SK-N-SH (cell line): Measurements from ENCODE around the gene DCST1. TPM values are rescaled to one million over a fixed set of nuclear protein-coding genes. Genes with fewer than 3 reads are reported as not detected.

Experiments used
- CTCF ChIA-PET: fragments of 300-600, 350-600 bp; formaldehyde crosslinking; extraction: SDS; loops from one replicate; lab custom pipeline; 2021; lab: Yijun Ruan, JAX
- POLR2A ChIA-PET: fragments of 350-600 bp; sonication (Branson Sonifier 250); formaldehyde crosslinking; extraction: SDS; loops from one replicate; lab custom pipeline; 2020; ENCODE audit warnings: antibody characterized with exemption, inconsistent platforms; lab: Yijun Ruan, JAX
- DNase-seq: peaks from one replicate; pipeline ENCODE4 v3.0.0; 2012
- H2AFZ ChIP-seq: fragments of 200-600 bp; sonication (generic); 2 replicates; pipeline ENCODE4 v1.8.1; 2016; ENCODE audit warnings: antibody characterized with exemption, mild to moderate bottlenecking, low read depth
- H3F3A ChIP-seq: fragments of 200-600 bp; sonication (generic); replicated peaks from 2 replicates; pipeline ENCODE3; 2016; ENCODE audit warnings: antibody characterized with exemption, mild to moderate bottlenecking; ENCODE audit not compliant: insufficient read depth
- H3K27ac ChIP-seq, 2 experiments: fragments of 200-500 bp in 1 of 2; fragments of 200-600 bp in 1 of 2; sonication (Bioruptor generic) in 1 of 2; sonication (generic), shearing (Covaris generic) in 1 of 2; 2 replicates each; pipeline versions ENCODE4 v1.5.1 to v1.6.1; 2014 to 2016; ENCODE audit warnings: low read depth in 2 of 2, inconsistent platforms in 1 of 2, low read length in 1 of 2, mild to moderate bottlenecking in 1 of 2, mixed read lengths in 1 of 2
- H3K27me3 ChIP-seq: fragments of 200-600 bp; sonication (generic), shearing (Covaris generic); 2 replicates; pipeline ENCODE4 v1.6.1; 2016; ENCODE audit warnings: mixed run types; ENCODE audit not compliant: insufficient read depth
- H3K36me3 ChIP-seq, 2 experiments: fragments of 200-500 bp in 1 of 2; fragments of 200-600 bp in 1 of 2; sonication (Bioruptor generic) in 1 of 2; sonication (generic) in 1 of 2; replicated peaks in 1 of 2; 2 replicates each; pipeline versions ENCODE3 to v1.5.1; 2014 to 2016; ENCODE audit warnings: low read length in 1 of 2, mild to moderate bottlenecking in 1 of 2; ENCODE audit not compliant: insufficient read depth in 2 of 2, control insufficient read depth in 1 of 2
- H3K4me1 ChIP-seq, 2 experiments: fragments of 200-500 bp in 1 of 2; fragments of 200-600 bp in 1 of 2; sonication (Bioruptor generic) in 1 of 2; sonication (generic), shearing (Covaris generic) in 1 of 2; 2 replicates each; pipeline versions ENCODE4 v1.5.1 to v1.6.1; 2014 to 2016; ENCODE audit warnings: low read depth in 1 of 2, low read length in 1 of 2, mixed run types in 1 of 2; ENCODE audit not compliant: insufficient read depth in 2 of 2, control insufficient read depth in 1 of 2
- H3K4me2 ChIP-seq: fragments of 200-600 bp; sonication (generic), shearing (Covaris generic); 2 replicates; pipeline ENCODE4 v1.6.1; 2017; ENCODE audit warnings: mixed run types
- H3K4me3 ChIP-seq, 2 experiments: fragments of 200-500 bp in 1 of 2; fragments of 200-600 bp in 1 of 2; sonication (Bioruptor generic) in 1 of 2; sonication (generic), shearing (Covaris generic) in 1 of 2; 2 replicates each; pipeline versions ENCODE4 v1.5.1 to v1.8.1; 2014 to 2016; ENCODE audit warnings: low read depth in 2 of 2, inconsistent platforms in 1 of 2, low read length in 1 of 2, mild to moderate bottlenecking in 1 of 2, mixed read lengths in 1 of 2, moderate library complexity in 1 of 2
- H3K79me2 ChIP-seq: fragments of 200-600 bp; sonication (generic); 2 replicates; pipeline ENCODE4 v1.8.1; 2017; ENCODE audit warnings: mild to moderate bottlenecking; ENCODE audit not compliant: insufficient read depth
- H3K9ac ChIP-seq: fragments of 200-600 bp; sonication (generic); 2 replicates; pipeline ENCODE4 v1.6.1; 2017; ENCODE audit warnings: mixed run types
- H3K9me2 ChIP-seq: fragments of 200-600 bp; sonication (generic); 2 replicates; pipeline ENCODE4 v1.6.1; 2017; ENCODE audit warnings: mixed run types
- H3K9me3 ChIP-seq: fragments of 200-600 bp; sonication (generic); 2 replicates; pipeline ENCODE4 v1.6.1; 2017; ENCODE audit warnings: mixed run types, mild to moderate bottlenecking, moderate library complexity
- H4K20me1 ChIP-seq: fragments of 200-600 bp; sonication (generic); 2 replicates; pipeline ENCODE4 v1.6.1; 2017; ENCODE audit warnings: mild to moderate bottlenecking, mixed run types; ENCODE audit not compliant: insufficient read depth
- CHD2 ChIP-seq: fragments of 150-350 bp; IDR thresholded peaks from 2 replicates; pipeline ENCODE4 v1.6.1; 2018; ENCODE audit warnings: low read length; ENCODE audit not compliant: partially characterized antibody
- ELF1 ChIP-seq: IDR thresholded peaks from 2 replicates; pipeline ENCODE4 v1.4.0; 2012
- EZH2phosphoT487 ChIP-seq: fragments of 200-600 bp; sonication (generic); IDR thresholded peaks from 2 replicates; pipeline ENCODE4 v1.6.1; 2017; ENCODE audit warnings: low read depth, mixed run types, mild to moderate bottlenecking, antibody characterized with exemption, moderate library complexity, borderline replicate concordance
- FOSL2 ChIP-seq: IDR thresholded peaks from 2 replicates; pipeline ENCODE4 v1.4.0; 2012; ENCODE audit warnings: low read depth, mild to moderate bottlenecking, moderate library complexity, borderline replicate concordance
- FOXJ3 ChIP-seq: sonication (generic); formaldehyde crosslinking; IDR thresholded peaks from 2 replicates; pipeline ENCODE4 v1.5.1; 2020; ENCODE audit warnings: mild to moderate bottlenecking, missing genetic modification reagents
- FOXM1 ChIP-seq: IDR thresholded peaks from 2 replicates; pipeline ENCODE4 v1.4.0; 2012; ENCODE audit warnings: low read depth, mild to moderate bottlenecking
- GABPA ChIP-seq: IDR thresholded peaks from 2 replicates; pipeline ENCODE4 v1.4.0; 2012; ENCODE audit warnings: low read depth, mild to moderate bottlenecking
- GATA2 ChIP-seq: sonication (generic); formaldehyde crosslinking; IDR thresholded peaks from 2 replicates; pipeline ENCODE4 v1.5.0; 2020; ENCODE audit warnings: mild to moderate bottlenecking, missing genetic modification reagents
- JUND ChIP-seq: IDR thresholded peaks from 2 replicates; pipeline ENCODE4 v1.4.0; 2012
- MAX ChIP-seq: IDR thresholded peaks from 2 replicates; pipeline ENCODE4 v1.4.0; 2012; ENCODE audit warnings: low read depth
- NFIC ChIP-seq: IDR thresholded peaks from 2 replicates; pipeline ENCODE4 v1.4.0; 2012; ENCODE audit warnings: borderline replicate concordance
- PBX3 ChIP-seq: IDR thresholded peaks from 2 replicates; pipeline ENCODE4; 2012
- POLR2AphosphoS5 ChIP-seq: IDR thresholded peaks from 2 replicates; pipeline ENCODE4 v1.6.1; 2012; ENCODE audit warnings: low read depth, low read length
- RAD21 ChIP-seq: IDR thresholded peaks from 2 replicates; pipeline ENCODE4 v1.6.1; 2012; ENCODE audit warnings: mild to moderate bottlenecking, low read length
- RCOR1 ChIP-seq: fragments of 150-350 bp; IDR thresholded peaks from 2 replicates; pipeline ENCODE4 v1.6.1; 2017; ENCODE audit warnings: antibody characterized with exemption, low read length
- RXRA ChIP-seq: IDR thresholded peaks from 2 replicates; pipeline ENCODE4 v1.4.0; 2012; ENCODE audit warnings: low read depth, mild to moderate bottlenecking, borderline replicate concordance
- SIN3A ChIP-seq: IDR thresholded peaks from 2 replicates; pipeline ENCODE4 v1.6.1; 2012; ENCODE audit warnings: low read depth, mild to moderate bottlenecking, low read length, moderate library complexity, borderline replicate concordance
- TAF1 ChIP-seq: IDR thresholded peaks from 2 replicates; pipeline ENCODE4 v1.6.1; 2012; ENCODE audit warnings: low read depth, mild to moderate bottlenecking, low read length, moderate library complexity, borderline replicate concordance
- TCF12 ChIP-seq: IDR thresholded peaks from 2 replicates; pipeline ENCODE4 v1.4.0; 2012
- YY1 ChIP-seq: IDR thresholded peaks from 2 replicates; pipeline ENCODE4 v1.4.0; 2012; ENCODE audit warnings: low read depth, mild to moderate bottlenecking
- WGBS: methylation state at CpG from one replicate; pipeline ENCODE4 v1.1.6; 2017; ENCODE audit warnings: low lambda C conversion rate; 5-methylcytosine and 5-hydroxymethylcytosine counted together
- polyA plus RNA-seq, 3 experiments: library from polyadenylated mRNA; depleted of rRNA; stranded (reverse); fragments of >200 nt; gene quantifications; 2 replicates each; pipeline ENCODE4 v1.2.3, GENCODE V29; 2012
- TF ChIP-seq, protein P1 (sequence below): IDR thresholded peaks from 2 replicates; pipeline ENCODE4 v1.4.0; 2012; ENCODE audit warnings: low read depth, borderline replicate concordance
- TF ChIP-seq, protein P2 (sequence below): IDR thresholded peaks from 2 replicates; pipeline ENCODE4 v1.4.0; 2012; ENCODE audit warnings: low read depth, borderline replicate concordance
- TF ChIP-seq, protein P3 (sequence below): fragments of 150-350 bp; IDR thresholded peaks from 2 replicates; pipeline ENCODE4 v1.6.1; 2017; ENCODE audit warnings: antibody characterized with exemption, low read length, low read depth, borderline replicate concordance

The DCST1 gene
- polyA plus RNA-seq, 1 of the 3 experiments (the other 2 are of a cell fraction): not detected

DNA sequence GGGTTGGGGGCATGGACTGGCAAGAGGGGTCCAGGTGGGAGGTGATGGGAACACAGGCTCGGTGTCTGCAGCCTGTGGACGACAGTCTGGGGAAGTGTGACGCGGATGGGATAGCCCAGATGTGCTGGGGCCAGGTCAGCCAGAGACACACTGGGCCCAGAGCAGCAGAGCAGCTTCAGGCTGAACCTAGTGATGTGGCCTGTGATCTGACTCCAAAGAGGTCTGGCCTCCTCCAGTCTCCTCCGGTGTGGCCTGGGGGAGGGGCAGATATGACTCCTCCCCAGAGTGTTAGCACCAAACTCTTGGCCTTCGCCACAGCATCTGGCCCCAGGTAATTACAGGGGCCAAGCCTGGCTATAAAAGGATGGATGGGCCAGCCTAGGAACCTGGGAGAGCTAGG, 58.5 kb downstream of the DCST1 start:
- H3F3A ChIP-seq: peaks cover 18% of the 10 kb centered on the region
- no peak overlapping the region for H3K27ac ChIP-seq
- no peaks in the 10 kb centered on the region for H3K9me3 ChIP-seq
- no peak overlapping the region for H3K4me2 ChIP-seq
- H3K36me3 ChIP-seq: no peaks in the 10 kb centered on the region
- H4K20me1 ChIP-seq: no peaks in the 10 kb centered on the region
- CTCF ChIA-PET: interaction anchor here (0.7 to 13.1 kb wide), 54 partner anchors 9 to 974 kb away, joined by 3 to 496 read pairs (median 6); partner anchors contain the start of genes ADAM15, DCST1, DCST2 and DPM3
- TF ChIP-seq RXRA (no peak), SIN3A (no peak), RAD21 (no peak), FOXM1 (no peak), MAX (no peak), FOXJ3 (no peak), RCOR1 (no peak), NFIC (no peak), FOSL2 (no peak), GATA2 (CRISPR knock-in tag) (no peak), TAF1 (no peak), EZH2phosphoT487 (no peak), YY1 (no peak), GABPA (no peak)
- TF ChIP-seq, protein P1, sequence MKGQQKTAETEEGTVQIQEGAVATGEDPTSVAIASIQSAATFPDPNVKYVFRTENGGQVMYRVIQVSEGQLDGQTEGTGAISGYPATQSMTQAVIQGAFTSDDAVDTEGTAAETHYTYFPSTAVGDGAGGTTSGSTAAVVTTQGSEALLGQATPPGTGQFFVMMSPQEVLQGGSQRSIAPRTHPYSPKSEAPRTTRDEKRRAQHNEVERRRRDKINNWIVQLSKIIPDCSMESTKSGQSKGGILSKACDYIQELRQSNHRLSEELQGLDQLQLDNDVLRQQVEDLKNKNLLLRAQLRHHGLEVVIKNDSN: no peak
- TF ChIP-seq, protein P2, sequence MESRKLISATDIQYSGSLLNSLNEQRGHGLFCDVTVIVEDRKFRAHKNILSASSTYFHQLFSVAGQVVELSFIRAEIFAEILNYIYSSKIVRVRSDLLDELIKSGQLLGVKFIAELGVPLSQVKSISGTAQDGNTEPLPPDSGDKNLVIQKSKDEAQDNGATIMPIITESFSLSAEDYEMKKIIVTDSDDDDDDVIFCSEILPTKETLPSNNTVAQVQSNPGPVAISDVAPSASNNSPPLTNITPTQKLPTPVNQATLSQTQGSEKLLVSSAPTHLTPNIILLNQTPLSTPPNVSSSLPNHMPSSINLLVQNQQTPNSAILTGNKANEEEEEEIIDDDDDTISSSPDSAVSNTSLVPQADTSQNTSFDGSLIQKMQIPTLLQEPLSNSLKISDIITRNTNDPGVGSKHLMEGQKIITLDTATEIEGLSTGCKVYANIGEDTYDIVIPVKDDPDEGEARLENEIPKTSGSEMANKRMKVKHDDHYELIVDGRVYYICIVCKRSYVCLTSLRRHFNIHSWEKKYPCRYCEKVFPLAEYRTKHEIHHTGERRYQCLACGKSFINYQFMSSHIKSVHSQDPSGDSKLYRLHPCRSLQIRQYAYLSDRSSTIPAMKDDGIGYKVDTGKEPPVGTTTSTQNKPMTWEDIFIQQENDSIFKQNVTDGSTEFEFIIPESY: no peak
- POLR2A ChIA-PET: interaction anchor here (0.9 to 1.6 kb wide), 6 partner anchors 21 to 81 kb away, joined by 3 to 8 read pairs (median 5); partner anchors contain the start of gene KRTCAP2
- whole genome bisulfite sequencing: 90% methylated on average over 5 of the region's 6 CpGs
- H3K9ac ChIP-seq: no peak overlapping the region
- H2AFZ ChIP-seq: no peak overlapping the region
- no peak overlapping the region for H3K4me3 ChIP-seq
- no peak for DNase-seq
- no peaks in the 10 kb centered on the region for H3K27me3 ChIP-seq
- no peaks in the 10 kb centered on the region for H3K9me2 ChIP-seq
- H3K4me1 ChIP-seq: peaks cover 0 to 24% of the 10 kb centered on the region in 2 experiments; a peak in 1 of 4 replicates
- H3K79me2 ChIP-seq: no peaks in the 10 kb centered on the region

DNA sequence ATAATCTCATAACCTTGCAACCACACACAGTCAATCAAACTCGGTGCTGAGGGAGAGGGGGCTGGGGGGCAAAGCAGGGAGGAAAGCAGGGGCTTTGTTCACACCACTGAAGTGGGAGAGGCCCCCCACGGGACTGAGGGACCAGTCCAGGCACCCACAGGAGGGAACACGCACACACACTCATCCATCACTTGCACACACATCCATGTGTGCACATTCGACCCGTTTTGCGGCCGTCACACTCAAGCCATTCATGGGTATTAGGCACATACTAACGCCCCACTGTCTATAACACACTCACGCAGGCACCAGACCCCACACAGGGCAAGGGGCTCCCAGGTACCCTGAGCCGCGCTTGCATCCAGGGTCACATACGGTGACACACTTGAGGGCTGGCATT, 59.0 kb downstream of the DCST1 start:
- peaks cover 18% of the 10 kb centered on the region for H3F3A ChIP-seq
- POLR2A ChIA-PET: no interaction called here
- CTCF ChIA-PET: interaction anchor here (1.4 to 13.1 kb wide), 12 partner anchors 11 to 77 kb away, joined by 5 to 496 read pairs (median 15); partner anchors contain the start of genes ADAM15, DPM3, EFNA1 and EFNA4
- H3K9me3 ChIP-seq: no peaks in the 10 kb centered on the region
- no peak overlapping the region for H3K4me2 ChIP-seq
- H3K27ac ChIP-seq: no peak overlapping the region
- no peaks in the 10 kb centered on the region for H3K36me3 ChIP-seq
- 83% methylated on average over 12 of the region's 12 CpGs for WGBS
- H3K79me2 ChIP-seq: no peaks in the 10 kb centered on the region
- DNase-seq: no peak
- H3K4me1 ChIP-seq: peaks cover 0 to 24% of the 10 kb centered on the region in 2 experiments; a peak in 1 of 4 replicates
- H2AFZ ChIP-seq: no peak overlapping the region
- no peaks in the 10 kb centered on the region for H3K9me2 ChIP-seq
- no peaks in the 10 kb centered on the region for H3K27me3 ChIP-seq
- H3K9ac ChIP-seq: no peak overlapping the region
- H3K4me3 ChIP-seq: no peak overlapping the region
- no peaks in the 10 kb centered on the region for H4K20me1 ChIP-seq
- TF ChIP-seq CHD2 (no peak), POLR2AphosphoS5 (no peak), JUND (no peak), PBX3 (no peak), TCF12 (no peak), RXRA (no peak), GATA2 (CRISPR knock-in tag) (no peak), RAD21 (no peak), ELF1 (no peak)
- TF ChIP-seq, protein P3, sequence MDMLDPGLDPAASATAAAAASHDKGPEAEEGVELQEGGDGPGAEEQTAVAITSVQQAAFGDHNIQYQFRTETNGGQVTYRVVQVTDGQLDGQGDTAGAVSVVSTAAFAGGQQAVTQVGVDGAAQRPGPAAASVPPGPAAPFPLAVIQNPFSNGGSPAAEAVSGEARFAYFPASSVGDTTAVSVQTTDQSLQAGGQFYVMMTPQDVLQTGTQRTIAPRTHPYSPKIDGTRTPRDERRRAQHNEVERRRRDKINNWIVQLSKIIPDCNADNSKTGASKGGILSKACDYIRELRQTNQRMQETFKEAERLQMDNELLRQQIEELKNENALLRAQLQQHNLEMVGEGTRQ: no peak
